Suprapubic skin (tissue), 4 donors: ENCODE data around the gene PLXNA4.

Source experiments
- EP300 ChIP-seq: sonication (generic); formaldehyde crosslinking; IDR thresholded peaks from one replicate; pipeline ENCODE4 v1.6.1; 2017; ENCODE audit warnings: antibody characterized with exemption
- POLR2A ChIP-seq, 2 donors: fragments of 450-650 bp; IDR thresholded peaks; one replicate each; pipeline ENCODE4 v1.6.1; 2017; ENCODE audit warnings: antibody characterized with exemption in 2 of 2, mild to moderate bottlenecking in 2 of 2, moderate library complexity in 2 of 2
- POLR2AphosphoS5 ChIP-seq, 3 donors: sonication (generic); formaldehyde crosslinking; IDR thresholded peaks; one replicate each; pipeline ENCODE4 v1.6.1; 2017; ENCODE audit warnings: antibody characterized with exemption in 3 of 3
- TF ChIP-seq, protein P1 (sequence below), 2 donors: fragments of 200-600 bp in 1 of 2; fragments of 450-650 bp in 1 of 2; sonication (generic) in 1 of 2; IDR thresholded peaks; one replicate each; pipeline ENCODE4 v1.5.1; 2016 to 2019; ENCODE audit warnings: antibody characterized with exemption in 2 of 2, mild to moderate bottlenecking in 1 of 2, moderate library complexity in 1 of 2

DNA sequence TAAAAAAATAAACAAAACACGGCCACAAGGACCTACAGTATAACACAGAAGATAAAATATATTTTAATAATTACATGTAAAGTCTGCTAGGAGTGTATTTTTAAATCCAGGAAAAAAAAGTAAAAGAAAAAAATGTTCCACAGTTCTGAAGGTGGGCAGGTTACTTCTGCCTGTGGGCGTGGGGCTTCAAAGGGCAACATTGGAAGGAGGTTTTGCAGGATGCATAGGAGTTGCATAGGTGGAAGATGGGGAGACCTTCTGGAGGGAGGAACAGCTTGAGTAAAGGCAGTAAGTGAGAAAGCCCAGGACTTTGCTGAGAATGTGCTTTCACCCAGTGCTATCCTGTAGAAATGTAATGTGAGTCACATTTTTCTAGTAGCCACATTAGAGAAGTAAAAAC, 37.5 kb upstream of the PLXNA4 start:
- TF ChIP-seq EP300: no peak
- TF ChIP-seq, protein P1, sequence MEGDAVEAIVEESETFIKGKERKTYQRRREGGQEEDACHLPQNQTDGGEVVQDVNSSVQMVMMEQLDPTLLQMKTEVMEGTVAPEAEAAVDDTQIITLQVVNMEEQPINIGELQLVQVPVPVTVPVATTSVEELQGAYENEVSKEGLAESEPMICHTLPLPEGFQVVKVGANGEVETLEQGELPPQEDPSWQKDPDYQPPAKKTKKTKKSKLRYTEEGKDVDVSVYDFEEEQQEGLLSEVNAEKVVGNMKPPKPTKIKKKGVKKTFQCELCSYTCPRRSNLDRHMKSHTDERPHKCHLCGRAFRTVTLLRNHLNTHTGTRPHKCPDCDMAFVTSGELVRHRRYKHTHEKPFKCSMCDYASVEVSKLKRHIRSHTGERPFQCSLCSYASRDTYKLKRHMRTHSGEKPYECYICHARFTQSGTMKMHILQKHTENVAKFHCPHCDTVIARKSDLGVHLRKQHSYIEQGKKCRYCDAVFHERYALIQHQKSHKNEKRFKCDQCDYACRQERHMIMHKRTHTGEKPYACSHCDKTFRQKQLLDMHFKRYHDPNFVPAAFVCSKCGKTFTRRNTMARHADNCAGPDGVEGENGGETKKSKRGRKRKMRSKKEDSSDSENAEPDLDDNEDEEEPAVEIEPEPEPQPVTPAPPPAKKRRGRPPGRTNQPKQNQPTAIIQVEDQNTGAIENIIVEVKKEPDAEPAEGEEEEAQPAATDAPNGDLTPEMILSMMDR (IDR thresholded peaks at IDR 0.05): no peak
- TF ChIP-seq POLR2AphosphoS5 (IDR thresholded peaks at IDR 0.05): no peak
- no peak for TF ChIP-seq POLR2A (IDR thresholded peaks at IDR 0.05)
